Ascending aorta (tissue), 2 donors: ENCODE results near the gene ADAD2. TPM values are rescaled to one million over a fixed set of nuclear protein-coding genes. Genes with fewer than 3 reads are reported as not detected.
"Not testable (repeated sequence)": the region's sequence is repeated elsewhere in the genome, so short reads cannot be mapped to it uniquely, and the experiment has no call there.

Source experiments
- DNase-seq, 2 donors: peaks; one replicate each; pipeline ENCODE4 v3.0.0-alpha.2; 2019; ENCODE audit warnings: low spot score in 2 of 2
- H3K27ac ChIP-seq, 2 donors: fragments of 200-600 bp; sonication (generic); one replicate each; pipeline ENCODE4 v1.5.1; 2016 to 2017; ENCODE audit warnings: mild to moderate bottlenecking in 1 of 2
- H3K27me3 ChIP-seq: fragments of 200-600 bp; sonication (generic); one replicate; pipeline ENCODE4 v1.5.1; 2017
- H3K36me3 ChIP-seq, 2 donors: fragments of 200-600 bp; sonication (generic); one replicate each; pipeline ENCODE4 v1.5.1; 2016
- H3K4me1 ChIP-seq, 2 donors: fragments of 200-600 bp; sonication (generic); one replicate each; pipeline ENCODE4 v1.5.1; 2016 to 2017; ENCODE audit warnings: mild to moderate bottlenecking in 1 of 2
- H3K4me3 ChIP-seq, 2 donors: fragments of 200-600 bp; sonication (generic); one replicate each; pipeline ENCODE4 v1.5.1; 2016 to 2017; ENCODE audit warnings: mild to moderate bottlenecking in 1 of 2
- H3K9me3 ChIP-seq, 2 donors: fragments of 200-600 bp; sonication (generic); one replicate each; pipeline ENCODE4 v1.5.1; 2016
- CTCF ChIP-seq, 3 experiments: fragments of 200-600 bp in 2 of 3; fragments of 450-650 bp in 1 of 3; sonication (generic) in 2 of 3; IDR thresholded peaks; one replicate each; pipeline ENCODE4 v1.5.1; 2016 to 2019; ENCODE audit warnings: antibody characterized with exemption in 3 of 3, mild to moderate bottlenecking in 1 of 3, moderate library complexity in 1 of 3
- intact Hi-C: fragments of 100-400 bp; cut with DNase I; formaldehyde crosslinking; loops from one replicate; pipeline ENCODE4 v1.15.1; 2023
- total RNA-seq: library from RNA; depleted of rRNA; stranded (reverse); fragments of >200 nt; gene quantifications from one replicate; pipeline ENCODE4 v1.1.0, GENCODE V29; 2016

The ADAD2 gene
- total RNA-seq, 1 donor from 2014 or later: not detected

GRCh38 chr16:84198401-84198800 lies 7.4 kb downstream of the ADAD2 start:
- intact Hi-C loops: no loop called here
- TF ChIP-seq CTCF (IDR thresholded peaks at IDR 0.05): no peak

GRCh38 chr16:84199097-84199496 lies 8.1 kb downstream of the ADAD2 start:
- DNase-seq: no peak
- H3K9me3 ChIP-seq: no peaks in the 10 kb centered on the region
- H3K27me3 ChIP-seq: peaks cover 5% of the 10 kb centered on the region
- TF ChIP-seq CTCF (IDR thresholded peaks at IDR 0.05): no peak
- no peak overlapping the region for H3K4me3 ChIP-seq
- H3K27ac ChIP-seq: no peak overlapping the region
- no peaks in the 10 kb centered on the region for H3K4me1 ChIP-seq
- no peaks in the 10 kb centered on the region for H3K36me3 ChIP-seq
- intact Hi-C loops: no loop called here

More at GRCh38 chr16:84198401-84198800, 7.4 kb downstream of the ADAD2 start:
- Histone ChIP-seq H3K27me3 (peaks cover 5% of the 10 kb centered on the region), H3K4me1 (no peaks in the 10 kb centered on the region), H3K9me3 (no peaks in the 10 kb centered on the region), H3K36me3 (no peaks in the 10 kb centered on the region), H3K27ac (no peak overlapping the region), H3K4me3 (no peak overlapping the region)
- no peak for DNase-seq

GRCh38 chr16:84199861-84200260 lies 8.9 kb downstream of the ADAD2 start:
- H3K4me3 ChIP-seq: no peak overlapping the region
- no peak overlapping the region for H3K27ac ChIP-seq
- TF ChIP-seq CTCF (IDR thresholded peaks at IDR 0.05): no peak
- H3K9me3 ChIP-seq: no peaks in the 10 kb centered on the region
- intact Hi-C loops: no loop called here
- no peaks in the 10 kb centered on the region for H3K4me1 ChIP-seq
- H3K36me3 ChIP-seq: no peaks in the 10 kb centered on the region
- DNase-seq: no peak
- peaks cover 5% of the 10 kb centered on the region for H3K27me3 ChIP-seq

GRCh38 chr16:84204551-84204950 lies 13.6 kb downstream of the ADAD2 start:
- DNase-seq, H3K9me3 ChIP-seq, H3K4me1 ChIP-seq, intact Hi-C loops, H3K27me3 ChIP-seq, H3K27ac ChIP-seq, H3K36me3 ChIP-seq, H3K4me3 ChIP-seq: not testable (repeated sequence)

GRCh38 chr16:84205123-84205522 lies 14.2 kb downstream of the ADAD2 start:
- H3K27ac ChIP-seq, H3K27me3 ChIP-seq: not testable (repeated sequence)

GRCh38 chr16:84205976-84206691 lies 15.2 kb downstream of the ADAD2 start:
- no peaks in the 10 kb centered on the region for H3K4me1 ChIP-seq
- intact Hi-C loops: no loop called here
- no peak for TF ChIP-seq CTCF (IDR thresholded peaks at IDR 0.05)
- H3K9me3 ChIP-seq: no peaks in the 10 kb centered on the region
- no peaks in the 10 kb centered on the region for H3K27me3 ChIP-seq
- H3K4me3 ChIP-seq: no peak overlapping the region
- no peaks in the 10 kb centered on the region for H3K36me3 ChIP-seq
- DNase-seq: no peak
- H3K27ac ChIP-seq: no peak overlapping the region

More at GRCh38 chr16:84205123-84205522, 14.2 kb downstream of the ADAD2 start:
- H3K9me3 ChIP-seq, H3K36me3 ChIP-seq, H3K4me3 ChIP-seq, intact Hi-C loops, DNase-seq, H3K4me1 ChIP-seq: not testable (repeated sequence)

GRCh38 chr16:84207251-84207650 lies 16.3 kb downstream of the ADAD2 start:
- H3K27me3 ChIP-seq: no peaks in the 10 kb centered on the region
- no peak for TF ChIP-seq CTCF (IDR thresholded peaks at IDR 0.05)
- H3K4me1 ChIP-seq: no peaks in the 10 kb centered on the region
- H3K36me3 ChIP-seq: no peaks in the 10 kb centered on the region
- no peaks in the 10 kb centered on the region for H3K9me3 ChIP-seq
- no peak overlapping the region for H3K4me3 ChIP-seq
- H3K27ac ChIP-seq: no peak overlapping the region
- DNase-seq: no peak
- intact Hi-C loops: no loop called here
